Parathyroid adenoma (tissue), 2 donors: ENCODE data around the gene PRRT1.
A peak's percentile ranks its signal among the peaks of the same experiment; 100 is the strongest.
"Not testable (repeated sequence)": the region's sequence is repeated elsewhere in the genome, so short reads cannot be mapped to it uniquely, and the experiment has no call there.

Experiments
- H2AFZ ChIP-seq: fragments of 300-600 bp; sonication (generic); one replicate; pipeline ENCODE4 v1.7.0; 2017; ENCODE audit warnings: antibody characterized with exemption, mild to moderate bottlenecking
- H3K27ac ChIP-seq: fragments of 300-600 bp; sonication (generic); one replicate; pipeline ENCODE4 v1.7.0; 2017
- H3K27me3 ChIP-seq: fragments of 300-600 bp; sonication (generic); one replicate; pipeline ENCODE4 v1.7.0; 2017; ENCODE audit warnings: low read length; ENCODE audit not compliant: control insufficient read depth, insufficient read depth
- H3K36me3 ChIP-seq: fragments of 300-600 bp; sonication (generic); one replicate; pipeline ENCODE4 v1.7.0; 2017; ENCODE audit warnings: low read length; ENCODE audit not compliant: control insufficient read depth, insufficient read depth
- H3K4me1 ChIP-seq: fragments of 300-600 bp; sonication (generic); one replicate; pipeline ENCODE4 v1.7.0; 2017; ENCODE audit warnings: control low read depth
- H3K4me2 ChIP-seq: fragments of 300-600 bp; sonication (generic); one replicate; pipeline ENCODE4 v1.7.0; 2017; ENCODE audit warnings: low read length
- H3K4me3 ChIP-seq: fragments of 300-600 bp; sonication (generic); one replicate; pipeline ENCODE4 v1.7.0; 2017; ENCODE audit warnings: low read depth, low read length
- H3K79me2 ChIP-seq: fragments of 300-600 bp; sonication (generic); one replicate; pipeline ENCODE4 v1.7.0; 2017; ENCODE audit warnings: control low read depth
- H3K9ac ChIP-seq: fragments of 300-600 bp; sonication (generic); one replicate; pipeline ENCODE4 v1.7.0; 2017; ENCODE audit warnings: mild to moderate bottlenecking
- H3K9me3 ChIP-seq: fragments of 300-600 bp; sonication (generic); one replicate; pipeline ENCODE4 v1.7.0; 2017; ENCODE audit warnings: low read length; ENCODE audit not compliant: control insufficient read depth
- TF ChIP-seq, protein P1 (sequence below): fragments of 300-600 bp; sonication (generic); IDR thresholded peaks from one replicate; pipeline ENCODE4 v1.7.0; 2017; ENCODE audit warnings: antibody characterized with exemption, mild to moderate bottlenecking
- donor health status: primary hyperparathyroidism.

The PRRT1 gene

DNA sequence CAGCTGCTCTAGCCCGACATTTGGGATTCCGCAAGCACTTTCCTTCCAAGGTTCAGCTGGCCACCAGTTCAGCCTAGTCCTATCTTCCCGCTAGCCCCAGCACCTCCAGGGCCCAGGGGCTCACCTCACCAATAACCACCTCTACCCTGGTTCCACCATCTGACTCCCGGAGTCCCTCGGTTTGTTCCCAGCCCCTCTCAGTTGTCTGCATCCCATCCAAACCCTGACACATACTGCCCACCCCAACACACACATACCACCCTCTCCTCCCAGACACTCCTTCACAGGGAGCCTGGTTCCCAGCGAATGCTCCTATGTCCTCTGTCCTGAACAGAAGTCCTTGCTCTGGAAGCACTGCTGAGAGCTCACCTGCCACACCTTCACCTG lies 43.0 kb downstream of the PRRT1 start:
- peak overlapping the region; percentile 25 for H3K4me3 ChIP-seq
- no peak overlapping the region for H3K9ac ChIP-seq
- H3K4me2 ChIP-seq, result no peak overlapping the region
- H3K27me3 ChIP-seq, result no peaks in the 10 kb centered on the region
- peaks cover 7% of the 10 kb centered on the region for H3K4me1 ChIP-seq
- no peaks in the 10 kb centered on the region for H3K9me3 ChIP-seq
- no peaks in the 10 kb centered on the region for H3K79me2 ChIP-seq
- peak overlapping the region; percentile 59 for H3K27ac ChIP-seq
- TF ChIP-seq, protein P1, sequence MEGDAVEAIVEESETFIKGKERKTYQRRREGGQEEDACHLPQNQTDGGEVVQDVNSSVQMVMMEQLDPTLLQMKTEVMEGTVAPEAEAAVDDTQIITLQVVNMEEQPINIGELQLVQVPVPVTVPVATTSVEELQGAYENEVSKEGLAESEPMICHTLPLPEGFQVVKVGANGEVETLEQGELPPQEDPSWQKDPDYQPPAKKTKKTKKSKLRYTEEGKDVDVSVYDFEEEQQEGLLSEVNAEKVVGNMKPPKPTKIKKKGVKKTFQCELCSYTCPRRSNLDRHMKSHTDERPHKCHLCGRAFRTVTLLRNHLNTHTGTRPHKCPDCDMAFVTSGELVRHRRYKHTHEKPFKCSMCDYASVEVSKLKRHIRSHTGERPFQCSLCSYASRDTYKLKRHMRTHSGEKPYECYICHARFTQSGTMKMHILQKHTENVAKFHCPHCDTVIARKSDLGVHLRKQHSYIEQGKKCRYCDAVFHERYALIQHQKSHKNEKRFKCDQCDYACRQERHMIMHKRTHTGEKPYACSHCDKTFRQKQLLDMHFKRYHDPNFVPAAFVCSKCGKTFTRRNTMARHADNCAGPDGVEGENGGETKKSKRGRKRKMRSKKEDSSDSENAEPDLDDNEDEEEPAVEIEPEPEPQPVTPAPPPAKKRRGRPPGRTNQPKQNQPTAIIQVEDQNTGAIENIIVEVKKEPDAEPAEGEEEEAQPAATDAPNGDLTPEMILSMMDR, result no peak
- H2AFZ ChIP-seq, result no peak overlapping the region
- H3K36me3 ChIP-seq, result no peaks in the 10 kb centered on the region

DNA sequence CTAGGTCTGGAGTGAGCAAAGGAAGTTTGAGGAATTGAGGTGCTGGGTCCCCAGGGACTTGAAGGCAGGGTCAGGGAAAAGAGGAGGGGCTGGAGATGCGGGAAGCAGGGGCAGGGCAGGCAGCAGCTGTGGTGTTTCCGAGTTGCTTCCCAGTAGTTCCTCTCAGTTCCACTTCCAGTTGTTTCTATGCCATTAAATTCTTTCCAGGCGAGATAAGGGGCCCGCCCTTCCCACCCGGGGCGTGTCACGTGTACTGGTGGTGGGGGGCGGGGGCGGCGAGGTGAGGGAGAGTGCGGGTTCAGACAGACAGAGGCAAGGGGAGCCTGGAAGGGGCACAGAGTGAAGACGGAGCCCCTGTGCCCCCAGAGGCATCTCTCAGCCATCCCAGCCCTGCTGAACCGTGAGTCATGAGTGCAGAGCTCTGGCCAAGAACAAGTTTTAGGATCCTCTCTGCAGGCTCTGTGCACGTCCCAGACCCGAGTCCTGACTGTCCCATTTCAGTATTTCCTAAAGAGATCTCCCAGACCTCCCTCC lies 43.6 kb downstream of the PRRT1 start:
- Histone ChIP-seq H3K4me3 (peak overlapping the region; percentile 25), H3K9ac (no peak overlapping the region)

DNA sequence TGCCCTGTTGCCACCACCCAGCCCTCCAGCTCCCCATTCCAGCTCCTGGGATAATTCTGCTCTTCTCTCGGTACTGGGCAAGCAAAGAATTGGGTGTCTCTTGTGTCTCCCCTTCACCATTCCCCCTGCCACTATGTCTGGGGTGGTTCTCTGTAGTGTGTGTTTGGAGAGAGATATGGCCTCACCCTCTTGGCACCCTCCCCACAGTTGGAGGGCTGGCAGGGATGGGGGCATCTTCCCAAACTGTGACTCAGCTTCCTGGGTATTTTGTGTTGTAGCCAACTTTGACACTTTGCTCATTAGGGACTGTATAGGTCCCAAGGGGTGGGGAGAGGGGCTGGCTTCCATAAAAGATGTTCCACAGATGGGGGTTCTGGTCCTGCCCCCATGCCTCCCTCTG lies 44.3 kb downstream of the PRRT1 start:
- H3K27ac ChIP-seq, result peak overlapping the region; percentile 59
- H3K4me1 ChIP-seq, result peaks cover 7% of the 10 kb centered on the region
- H2AFZ ChIP-seq, result no peak overlapping the region
- no peaks in the 10 kb centered on the region for H3K27me3 ChIP-seq
- no peaks in the 10 kb centered on the region for H3K79me2 ChIP-seq
- no peak overlapping the region for H3K4me3 ChIP-seq
- H3K36me3 ChIP-seq, result no peaks in the 10 kb centered on the region
- H3K9me3 ChIP-seq, result no peaks in the 10 kb centered on the region
- no peak overlapping the region for H3K9ac ChIP-seq
- TF ChIP-seq, protein P1, result no peak
- H3K4me2 ChIP-seq, result no peak overlapping the region

More for the DNA sequence above, 43.6 kb downstream of the PRRT1 start:
- Histone ChIP-seq H3K27ac (peak overlapping the region; percentile 59), H3K36me3 (no peaks in the 10 kb centered on the region), H3K4me2 (no peak overlapping the region), H2AFZ (no peak overlapping the region), H3K27me3 (no peaks in the 10 kb centered on the region), H3K79me2 (no peaks in the 10 kb centered on the region), H3K4me1 (peaks cover 7% of the 10 kb centered on the region), H3K9me3 (no peaks in the 10 kb centered on the region)
- TF ChIP-seq, protein P1, result no peak

DNA sequence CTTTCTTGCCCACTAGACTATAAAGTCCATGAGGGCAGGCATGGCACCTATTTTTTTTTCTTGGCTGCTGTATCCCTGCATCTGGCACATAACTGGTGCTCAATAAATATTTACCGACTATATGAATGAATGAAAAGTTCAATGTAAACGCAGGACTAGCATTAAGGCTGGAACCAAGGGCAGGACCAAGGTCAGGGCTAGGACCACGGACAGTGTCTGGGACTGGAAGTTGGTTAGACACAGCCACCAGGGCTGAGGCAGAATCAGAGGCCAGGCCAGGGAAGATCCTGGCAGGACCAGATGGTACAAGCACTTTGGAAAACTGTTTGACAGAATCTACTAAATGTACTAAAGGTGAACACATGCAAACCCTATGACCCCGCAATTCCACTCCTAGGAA lies 46.3 kb downstream of the PRRT1 start:
- Histone ChIP-seq H3K36me3 (no peaks in the 10 kb centered on the region), H3K4me2 (no peak overlapping the region), H2AFZ (no peak overlapping the region), H3K27ac (no peak overlapping the region), H3K4me1 (peaks cover 7% of the 10 kb centered on the region), H3K4me3 (no peak overlapping the region), H3K79me2 (no peaks in the 10 kb centered on the region), H3K9me3 (no peaks in the 10 kb centered on the region), H3K27me3 (no peaks in the 10 kb centered on the region), H3K9ac (no peak overlapping the region)
- TF ChIP-seq, protein P1, result no peak

DNA sequence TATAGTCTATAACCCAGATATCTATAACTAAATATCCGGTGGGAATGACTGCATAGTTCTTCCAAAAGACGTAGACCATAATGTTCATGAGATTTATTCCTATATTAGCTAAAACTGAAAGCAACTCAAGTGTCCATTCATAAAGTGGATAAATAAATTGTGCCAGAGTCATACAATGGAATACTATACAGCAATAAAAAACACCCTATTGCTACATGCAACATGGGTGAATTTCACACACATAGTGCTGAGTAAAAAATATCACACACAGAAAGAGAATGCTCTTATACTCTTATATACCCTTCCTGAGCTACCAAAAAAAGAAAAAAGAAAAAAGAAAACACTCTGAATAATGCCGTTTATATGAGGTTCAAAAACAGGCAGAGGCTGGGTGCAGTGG lies 49.5 kb downstream of the PRRT1 start:
- TF ChIP-seq, protein P1, result no peak

DNA sequence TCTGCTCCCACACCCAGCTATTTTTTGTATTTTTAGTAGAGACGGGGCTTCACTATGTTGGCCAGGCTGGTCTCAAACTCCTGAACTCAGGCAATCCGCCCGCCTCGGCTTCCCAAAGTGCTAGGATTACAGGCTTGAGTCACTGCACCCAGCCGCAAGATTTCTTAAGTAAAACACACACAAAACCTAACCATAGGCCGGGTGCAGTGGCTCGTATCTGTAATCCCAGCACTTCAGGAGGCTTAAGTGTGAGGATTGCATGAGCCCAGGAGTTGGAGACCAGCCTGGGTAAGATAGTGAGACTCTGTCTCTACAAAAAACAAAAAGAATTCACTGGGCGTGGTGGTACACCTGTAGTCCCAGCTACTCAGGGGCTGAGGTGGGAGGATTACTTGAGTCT lies 51.5 kb downstream of the PRRT1 start:
- not testable (repeated sequence) for H3K9ac ChIP-seq, H3K9me3 ChIP-seq, H3K4me2 ChIP-seq, H3K36me3 ChIP-seq, H3K27me3 ChIP-seq, H3K4me1 ChIP-seq, H2AFZ ChIP-seq, H3K27ac ChIP-seq, H3K79me2 ChIP-seq, H3K4me3 ChIP-seq

More for the DNA sequence above, 49.5 kb downstream of the PRRT1 start:
- no peaks in the 10 kb centered on the region for H3K36me3 ChIP-seq
- H3K9ac ChIP-seq, result no peak overlapping the region
- H3K79me2 ChIP-seq, result no peaks in the 10 kb centered on the region
- H3K9me3 ChIP-seq, result no peaks in the 10 kb centered on the region
- peaks cover under 1% of the 10 kb centered on the region for H3K27me3 ChIP-seq
- no peak overlapping the region for H2AFZ ChIP-seq
- no peak overlapping the region for H3K4me2 ChIP-seq
- no peaks in the 10 kb centered on the region for H3K4me1 ChIP-seq
- no peak overlapping the region for H3K4me3 ChIP-seq
- H3K27ac ChIP-seq, result no peak overlapping the region
